Liver (tissue), 9 donors: ENCODE results near the gene DDO. TPM values are rescaled to one million over a fixed set of nuclear protein-coding genes. Genes with fewer than 3 reads are reported as not detected.

Experiments used
- DNase-seq: peaks from one replicate; pipeline ENCODE4 v3.0.0-alpha.2; 2017; ENCODE audit warnings: low spot score
- H3K27ac ChIP-seq, 2 donors: one replicate each; pipeline ENCODE4 v1.7.0; 2013; ENCODE audit warnings: inconsistent platforms in 2 of 2, low read length in 2 of 2, control low read depth in 1 of 2, low read depth in 1 of 2, mild to moderate bottlenecking in 1 of 2
- H3K27me3 ChIP-seq, 4 donors: one replicate each; pipeline versions ENCODE4 v1.6.1 to v1.7.0; 2013; ENCODE audit warnings: low read length in 3 of 4, inconsistent platforms in 1 of 4, mild to moderate bottlenecking in 1 of 4, moderate library complexity in 1 of 4; ENCODE audit not compliant: control insufficient read depth in 4 of 4, insufficient read depth in 4 of 4
- H3K36me3 ChIP-seq, 4 donors: one replicate each; pipeline versions ENCODE4 v1.6.1 to v1.7.0; 2013; ENCODE audit warnings: low read length in 3 of 4, mild to moderate bottlenecking in 3 of 4, low read depth in 1 of 4, moderate library complexity in 1 of 4; ENCODE audit not compliant: control insufficient read depth in 4 of 4, insufficient read depth in 3 of 4
- H3K4me1 ChIP-seq, 4 donors: one replicate each; pipeline versions ENCODE4 v1.6.1 to v1.7.0; 2013; ENCODE audit warnings: low read length in 3 of 4, mild to moderate bottlenecking in 3 of 4, moderate library complexity in 1 of 4; ENCODE audit not compliant: control insufficient read depth in 4 of 4, insufficient read depth in 4 of 4
- H3K4me3 ChIP-seq, 3 donors: one replicate each; pipeline versions ENCODE4 v1.6.1 to v1.7.0; 2013; ENCODE audit warnings: low read length in 3 of 3, control low read depth in 1 of 3, low read depth in 1 of 3, mild to moderate bottlenecking in 1 of 3
- H3K9ac ChIP-seq, 2 donors: one replicate each; pipeline ENCODE4 v1.7.0; 2013; ENCODE audit warnings: low read length in 2 of 2, mild to moderate bottlenecking in 2 of 2, moderate library complexity in 2 of 2, control low read depth in 1 of 2, low read depth in 1 of 2
- H3K9me3 ChIP-seq, 4 donors: one replicate each; pipeline versions ENCODE4 v1.6.1 to v1.7.0; 2013; ENCODE audit warnings: low read length in 3 of 4; ENCODE audit not compliant: control insufficient read depth in 4 of 4
- ATF3 ChIP-seq: IDR thresholded peaks from 2 replicates; pipeline ENCODE4 v1.6.1; 2016; ENCODE audit warnings: antibody characterized with exemption
- CTCF ChIP-seq: fragments of 150-350 bp; IDR thresholded peaks from 2 replicates; pipeline ENCODE4 v1.5.1; 2017; ENCODE audit warnings: improper control_type of control experiment, low read depth, low read length; ENCODE audit not compliant: missing input control
- EGR1 ChIP-seq, 2 donors: IDR thresholded peaks; 2 replicates each; pipeline ENCODE4 v1.6.1; 2016 to 2018; ENCODE audit warnings: antibody characterized with exemption in 2 of 2, low read depth in 2 of 2
- FOXA1 ChIP-seq: IDR thresholded peaks from 2 replicates; pipeline ENCODE4 v1.6.1; 2016; ENCODE audit warnings: antibody characterized with exemption
- FOXA2 ChIP-seq: IDR thresholded peaks from 2 replicates; pipeline ENCODE4 v1.6.1; 2016; ENCODE audit warnings: antibody characterized with exemption
- GABPA ChIP-seq, 2 donors: IDR thresholded peaks in 1 of 2; conservative IDR thresholded peaks in 1 of 2; 2 replicates each; pipeline ENCODE4 v1.6.1; 2016; ENCODE audit warnings: antibody characterized with exemption in 2 of 2, mild to moderate bottlenecking in 1 of 2, moderate library complexity in 1 of 2
- HNF4A ChIP-seq, 2 donors: conservative IDR thresholded peaks; 2 replicates each; pipeline ENCODE4 v1.6.1; 2016; ENCODE audit warnings: antibody characterized with exemption in 2 of 2, mild to moderate bottlenecking in 2 of 2
- HNF4G ChIP-seq: IDR thresholded peaks from 2 replicates; pipeline ENCODE4 v1.6.1; 2016; ENCODE audit warnings: antibody characterized with exemption
- JUND ChIP-seq, 2 donors: IDR thresholded peaks; 2 replicates each; pipeline ENCODE4 v1.6.1; 2016; ENCODE audit warnings: antibody characterized with exemption in 2 of 2
- MAX ChIP-seq: IDR thresholded peaks from 2 replicates; pipeline ENCODE4 v1.6.1; 2016; ENCODE audit warnings: antibody characterized with exemption
- NR2F2 ChIP-seq: IDR thresholded peaks from 2 replicates; pipeline ENCODE4 v1.6.1; 2016; ENCODE audit warnings: antibody characterized with exemption
- RAD21 ChIP-seq, 2 donors: IDR thresholded peaks; 2 replicates each; pipeline ENCODE4 v1.6.1; 2016; ENCODE audit warnings: antibody characterized with exemption in 2 of 2, mild to moderate bottlenecking in 2 of 2
- RXRA ChIP-seq, 2 donors: IDR thresholded peaks; 2 replicates each; pipeline ENCODE4 v1.6.1; 2017 to 2018; ENCODE audit warnings: antibody characterized with exemption in 2 of 2, mild to moderate bottlenecking in 1 of 2
- SP1 ChIP-seq: IDR thresholded peaks from 2 replicates; pipeline ENCODE4 v1.6.1; 2018; ENCODE audit warnings: antibody characterized with exemption, mild to moderate bottlenecking
- TAF1 ChIP-seq: conservative IDR thresholded peaks from 2 replicates; pipeline ENCODE4 v1.6.1; 2016; ENCODE audit warnings: antibody characterized with exemption, mild to moderate bottlenecking
- WGBS: extraction: QIAGEN DNeasy Blood & Tissue Kit; methylation state at CpG from one replicate; pipeline ENCODE4 v1.1.7; 2013; 5-methylcytosine and 5-hydroxymethylcytosine counted together
- polyA plus RNA-seq, 2 donors: library from polyadenylated mRNA; stranded (reverse) in 1 of 2; unstranded in 1 of 2; fragments of 200-250 nt in 1 of 2; fragments of >200 nt in 1 of 2; fragmentation: Nextera tagmentation in 1 of 2; extraction: Ambion mirVana in 1 of 2; gene quantifications; one replicate each; pipeline versions ENCODE4 v1.2.1 to v1.2.3, GENCODE V29; 2013 to 2015
- total RNA-seq, 2 donors: library from RNA; depleted of rRNA; stranded (reverse); fragments of >200 nt; gene quantifications; one replicate each; pipeline ENCODE4 v1.2.3, GENCODE V29; 2014
- TF ChIP-seq, protein P1 (sequence below): IDR thresholded peaks from 2 replicates; pipeline ENCODE4 v1.6.1; 2016; ENCODE audit warnings: antibody characterized with exemption
- TF ChIP-seq, protein P2 (sequence below): IDR thresholded peaks from 2 replicates; pipeline ENCODE4 v1.6.1; 2016; ENCODE audit warnings: antibody characterized with exemption, mild to moderate bottlenecking
- donor health status: healthy.
- donor health status: healthy.
- donor health status: healthy.
- donor health status: healthy.
- donor health status: healthy.

DDO gene
- total and polyA plus RNA-seq, 4 donors: 4.9 to 11.1 (median 7.0) TPM

GRCh38 chr6:110385458-110385863, 29.9 kb downstream of the DDO start:
- Histone ChIP-seq H3K4me1 (peaks cover 0 to 2% (median 0%) of the 10 kb centered on the region in 4 donors), H3K9ac (no peak overlapping the region), H3K4me3 (no peak overlapping the region), H3K27me3 (no peaks in the 10 kb centered on the region), H3K27ac (no peak overlapping the region), H3K9me3 (no peaks in the 10 kb centered on the region), H3K36me3 (no peaks in the 10 kb centered on the region)
- DNase-seq: no peak
- TF ChIP-seq ATF3 (no peak), HNF4G (no peak), JUND (IDR thresholded peaks at IDR 0.05) (no peak), TAF1 (no peak), SP1 (peak; percentile 61), GABPA (IDR thresholded peaks at IDR 0.05 in 1 of 2, conservative IDR thresholded peaks at IDR 0.05 in 1 of 2) (no peak), FOXA2 (no peak), RAD21 (IDR thresholded peaks at IDR 0.05) (peak in 1 of 2 donors; percentile 9), RXRA (IDR thresholded peaks at IDR 0.05) (peak; percentile 64 to 66), NR2F2 (no peak), CTCF (no peak), MAX (no peak), HNF4A (conservative IDR thresholded peaks at IDR 0.05) (peak; percentile 49 to 54), EGR1 (IDR thresholded peaks at IDR 0.05; ENCODE audit: low read depth in 2 of 2) (no peak)
- TF ChIP-seq, protein P1, sequence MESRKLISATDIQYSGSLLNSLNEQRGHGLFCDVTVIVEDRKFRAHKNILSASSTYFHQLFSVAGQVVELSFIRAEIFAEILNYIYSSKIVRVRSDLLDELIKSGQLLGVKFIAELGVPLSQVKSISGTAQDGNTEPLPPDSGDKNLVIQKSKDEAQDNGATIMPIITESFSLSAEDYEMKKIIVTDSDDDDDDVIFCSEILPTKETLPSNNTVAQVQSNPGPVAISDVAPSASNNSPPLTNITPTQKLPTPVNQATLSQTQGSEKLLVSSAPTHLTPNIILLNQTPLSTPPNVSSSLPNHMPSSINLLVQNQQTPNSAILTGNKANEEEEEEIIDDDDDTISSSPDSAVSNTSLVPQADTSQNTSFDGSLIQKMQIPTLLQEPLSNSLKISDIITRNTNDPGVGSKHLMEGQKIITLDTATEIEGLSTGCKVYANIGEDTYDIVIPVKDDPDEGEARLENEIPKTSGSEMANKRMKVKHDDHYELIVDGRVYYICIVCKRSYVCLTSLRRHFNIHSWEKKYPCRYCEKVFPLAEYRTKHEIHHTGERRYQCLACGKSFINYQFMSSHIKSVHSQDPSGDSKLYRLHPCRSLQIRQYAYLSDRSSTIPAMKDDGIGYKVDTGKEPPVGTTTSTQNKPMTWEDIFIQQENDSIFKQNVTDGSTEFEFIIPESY: no peak
- 37% methylated on average over 1 of the region's 1 CpG for WGBS

- H3K4me1 ChIP-seq: no peaks in the 10 kb centered on the region
- WGBS: 82% methylated on average over 9 of the region's 9 CpGs
- no peak overlapping the region for H3K4me3 ChIP-seq
- no peak for TF ChIP-seq RAD21 (IDR thresholded peaks at IDR 0.05)
- TF ChIP-seq JUND (IDR thresholded peaks at IDR 0.05): no peak
- no peak for TF ChIP-seq GABPA (IDR thresholded peaks at IDR 0.05 in 1 of 2, conservative IDR thresholded peaks at IDR 0.05 in 1 of 2)
- TF ChIP-seq RXRA (IDR thresholded peaks at IDR 0.05): no peak
- TF ChIP-seq, protein P1: no peak
- TF ChIP-seq, protein P2, sequence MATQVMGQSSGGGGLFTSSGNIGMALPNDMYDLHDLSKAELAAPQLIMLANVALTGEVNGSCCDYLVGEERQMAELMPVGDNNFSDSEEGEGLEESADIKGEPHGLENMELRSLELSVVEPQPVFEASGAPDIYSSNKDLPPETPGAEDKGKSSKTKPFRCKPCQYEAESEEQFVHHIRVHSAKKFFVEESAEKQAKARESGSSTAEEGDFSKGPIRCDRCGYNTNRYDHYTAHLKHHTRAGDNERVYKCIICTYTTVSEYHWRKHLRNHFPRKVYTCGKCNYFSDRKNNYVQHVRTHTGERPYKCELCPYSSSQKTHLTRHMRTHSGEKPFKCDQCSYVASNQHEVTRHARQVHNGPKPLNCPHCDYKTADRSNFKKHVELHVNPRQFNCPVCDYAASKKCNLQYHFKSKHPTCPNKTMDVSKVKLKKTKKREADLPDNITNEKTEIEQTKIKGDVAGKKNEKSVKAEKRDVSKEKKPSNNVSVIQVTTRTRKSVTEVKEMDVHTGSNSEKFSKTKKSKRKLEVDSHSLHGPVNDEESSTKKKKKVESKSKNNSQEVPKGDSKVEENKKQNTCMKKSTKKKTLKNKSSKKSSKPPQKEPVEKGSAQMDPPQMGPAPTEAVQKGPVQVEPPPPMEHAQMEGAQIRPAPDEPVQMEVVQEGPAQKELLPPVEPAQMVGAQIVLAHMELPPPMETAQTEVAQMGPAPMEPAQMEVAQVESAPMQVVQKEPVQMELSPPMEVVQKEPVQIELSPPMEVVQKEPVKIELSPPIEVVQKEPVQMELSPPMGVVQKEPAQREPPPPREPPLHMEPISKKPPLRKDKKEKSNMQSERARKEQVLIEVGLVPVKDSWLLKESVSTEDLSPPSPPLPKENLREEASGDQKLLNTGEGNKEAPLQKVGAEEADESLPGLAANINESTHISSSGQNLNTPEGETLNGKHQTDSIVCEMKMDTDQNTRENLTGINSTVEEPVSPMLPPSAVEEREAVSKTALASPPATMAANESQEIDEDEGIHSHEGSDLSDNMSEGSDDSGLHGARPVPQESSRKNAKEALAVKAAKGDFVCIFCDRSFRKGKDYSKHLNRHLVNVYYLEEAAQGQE: no peak
- TF ChIP-seq NR2F2: no peak
- TF ChIP-seq TAF1: no peak
- TF ChIP-seq FOXA2: no peak
- no peak for TF ChIP-seq FOXA1
- TF ChIP-seq SP1: no peak
- no peaks in the 10 kb centered on the region for H3K9me3 ChIP-seq
- H3K27ac ChIP-seq: no peak overlapping the region
- H3K36me3 ChIP-seq: no peaks in the 10 kb centered on the region
- no peaks in the 10 kb centered on the region for H3K27me3 ChIP-seq
- DNase-seq: no peak
- no peak overlapping the region for H3K9ac ChIP-seq
These were observed 36.8 kb downstream of the DDO start for GRCh38 chr6:110378552-110378951.
